Endothelial cell of umbilical vein (primary cell): ENCODE measurements around the gene TRAPPC6A. TPM values are rescaled to one million over a fixed set of nuclear protein-coding genes. Genes with fewer than 3 reads are reported as not detected.

ENCODE experiments used
- BruUV-seq: library from RNA; stranded (reverse); fragments of 400-500 nt; replicated peaks from 2 replicates; lab custom pipeline; 2021; lab: Mats Ljungman, UMichigan
- CTCF ChIA-PET: fragments of 300-600, 350-600 bp; sonication (Branson Sonifier 250); formaldehyde crosslinking; loops from one replicate; lab custom pipeline; 2021; ENCODE audit warnings: antibody characterized with exemption, inconsistent platforms; lab: Charles Lee
- POLR2A ChIA-PET: fragments of 300-600, 350-600 bp; sonication (Branson Sonifier 250); formaldehyde crosslinking; loops from one replicate; lab custom pipeline; 2021; ENCODE audit warnings: antibody characterized with exemption, inconsistent platforms; lab: Charles Lee
- DNase-seq: peaks from one replicate; pipeline ENCODE4 v3.0.0-alpha.2; 2011; ENCODE audit warnings: low read depth, low spot score
- FAIRE-seq: peaks from 2 replicates; lab custom pipeline; 2011; peaks lifted over from hg19 to GRCh38; lab: Jason Lieb, UNC
- H2AFZ ChIP-seq: 2 replicates; pipeline ENCODE4 v1.6.0; 2012; ENCODE audit warnings: low read depth, low read length, control low read depth, inconsistent platforms
- H3K27ac ChIP-seq: 2 replicates; pipeline ENCODE4 v1.5.1; 2011; ENCODE audit warnings: low read depth, mild to moderate bottlenecking, control low read depth, low read length, moderate library complexity; ENCODE audit not compliant: insufficient read depth
- H3K27me3 ChIP-seq, 2 experiments: 2 replicates each; pipeline versions ENCODE4 v1.6.0 to v1.6.1; 2011; ENCODE audit warnings: low read length in 2 of 2, mixed read lengths in 1 of 2; ENCODE audit not compliant: control insufficient read depth in 2 of 2, insufficient read depth in 2 of 2
- H3K36me3 ChIP-seq, 2 experiments: 2 replicates in 1 of 2; 3 replicates in 1 of 2; pipeline ENCODE4 v1.5.1; 2011; ENCODE audit warnings: low read length in 2 of 2, mild to moderate bottlenecking in 1 of 2, moderate library complexity in 1 of 2; ENCODE audit not compliant: control insufficient read depth in 2 of 2, insufficient read depth in 2 of 2; ENCODE audit errors: extremely low read depth in 1 of 2
- H3K4me1 ChIP-seq: 3 replicates; pipeline ENCODE4 v1.5.1; 2011; ENCODE audit warnings: mild to moderate bottlenecking, low read length; ENCODE audit not compliant: control insufficient read depth, insufficient read depth; ENCODE audit errors: extremely low read depth
- H3K4me2 ChIP-seq: 2 replicates; pipeline ENCODE4 v1.6.1; 2011; ENCODE audit warnings: low read length, control low read depth, mixed read lengths; ENCODE audit not compliant: insufficient read depth
- H3K4me3 ChIP-seq, 3 experiments: fragments of 200-600 bp in 1 of 3; sonication (generic), shearing (Covaris generic) in 1 of 3; replicated peaks in 1 of 3; 2 replicates each; pipeline ENCODE4 v1.5.1; 2011 to 2016; ENCODE audit warnings: control low read depth in 3 of 3, low read length in 3 of 3, mild to moderate bottlenecking in 2 of 3, inconsistent platforms in 1 of 3, low read depth in 1 of 3, moderate library complexity in 1 of 3; ENCODE audit not compliant: insufficient read depth in 1 of 3
- H3K79me2 ChIP-seq: 2 replicates; pipeline ENCODE4 v1.6.0; 2012; ENCODE audit warnings: low read length, inconsistent platforms; ENCODE audit not compliant: control insufficient read depth, insufficient read depth
- H3K9ac ChIP-seq: replicated peaks from 2 replicates; pipeline ENCODE3; 2011; ENCODE audit warnings: low read length, control low read depth; ENCODE audit not compliant: insufficient read depth; ENCODE audit errors: extremely low read depth
- H3K9me1 ChIP-seq: replicated peaks from 3 replicates; pipeline ENCODE4 v1.6.0; 2011; ENCODE audit warnings: mild to moderate bottlenecking, low read length; ENCODE audit not compliant: control insufficient read depth, insufficient read depth; ENCODE audit errors: extremely low read depth
- H3K9me3 ChIP-seq: replicated peaks from 2 replicates; pipeline ENCODE4 v1.5.1; 2012; ENCODE audit warnings: low read length, inconsistent platforms; ENCODE audit not compliant: control insufficient read depth, insufficient read depth
- H4K20me1 ChIP-seq: replicated peaks from 2 replicates; pipeline ENCODE3; 2011; ENCODE audit warnings: mild to moderate bottlenecking, low read length; ENCODE audit not compliant: control insufficient read depth, insufficient read depth; ENCODE audit errors: extremely low read depth
- EZH2 ChIP-seq: IDR thresholded peaks from 2 replicates; pipeline ENCODE4 v1.6.1; 2012; ENCODE audit warnings: borderline replicate concordance, low read depth, mild to moderate bottlenecking, moderate library complexity, low read length, inconsistent platforms; ENCODE audit not compliant: severe bottlenecking
- FOS ChIP-seq: IDR thresholded peaks from 2 replicates; pipeline ENCODE4 v1.6.1; 2011; ENCODE audit warnings: mild to moderate bottlenecking, low read length, moderate library complexity, borderline replicate concordance; ENCODE audit not compliant: insufficient read depth
- GATA2 ChIP-seq: IDR thresholded peaks from 2 replicates; pipeline ENCODE4 v1.7.0; 2011; ENCODE audit warnings: low read depth, mild to moderate bottlenecking, moderate library complexity, mixed read lengths, low read length; ENCODE audit not compliant: insufficient read length, insufficient read depth
- JUN ChIP-seq: IDR thresholded peaks from 2 replicates; pipeline ENCODE4 v1.6.1; 2011; ENCODE audit warnings: borderline replicate concordance, low read depth; ENCODE audit not compliant: insufficient read length, insufficient read depth
- POLR2A ChIP-seq: IDR thresholded peaks from 2 replicates; pipeline ENCODE4 v1.6.1; 2012; ENCODE audit warnings: low read depth, mild to moderate bottlenecking, control low read depth, low read length
- POLR2AphosphoS5 ChIP-seq: IDR thresholded peaks from 2 replicates; pipeline ENCODE4 v1.6.1; 2012; ENCODE audit warnings: low read depth, mild to moderate bottlenecking, control low read depth, low read length, moderate library complexity; ENCODE audit not compliant: insufficient read depth
- dilution Hi-C: fragments of 300-500 bp; cut with MboI; formaldehyde crosslinking; loops from one replicate; pipeline ENCODE4 v1.15.0; 2019; ENCODE audit warnings: low sequenced_read_pairs; ENCODE audit not compliant: extremely low pct_ligation_motif_present
- intact Hi-C: fragments of 100-400 bp; cut with micrococcal nuclease; formaldehyde crosslinking; loops from one replicate; pipeline ENCODE4 v1.10.0; 2022
- polyA plus RNA-seq, 4 experiments: library from polyadenylated mRNA; depleted of rRNA in 3 of 4; stranded (reverse) in 3 of 4; unstranded in 1 of 4; fragments of >200 nt; gene quantifications; 2 replicates each; pipeline versions ENCODE4 v1.2.1 to v1.2.3, GENCODE V29; 2011 to 2012; ENCODE audit warnings: missing spikeins in 1 of 4
- total RNA-seq: library from RNA; stranded (reverse); gene quantifications from 2 replicates; pipeline ENCODE4 v1.2.3, GENCODE V29; 2021
- TF ChIP-seq, protein P1 (sequence below), 2 donors: IDR thresholded peaks; 1 replicate in 1 of 2; 2 replicates in 1 of 2; pipeline ENCODE4 v1.5.1; 2011; ENCODE audit warnings: low read length in 2 of 2, mild to moderate bottlenecking in 2 of 2, moderate library complexity in 2 of 2, control low read depth in 1 of 2, inconsistent platforms in 1 of 2, low read depth in 1 of 2; ENCODE audit not compliant: insufficient read depth in 1 of 2; ENCODE audit errors: extremely low read depth in 1 of 2
- TF ChIP-seq, protein P2 (sequence below): IDR thresholded peaks from 2 replicates; pipeline ENCODE4 v1.6.1; 2011; ENCODE audit not compliant: insufficient read depth, insufficient read length

The TRAPPC6A gene
- total and polyA plus RNA-seq, 2 donors (not counting 3 experiments of a cell fraction or from before 2014, with no cell fraction given): 18.1 to 45.4 TPM

DNA sequence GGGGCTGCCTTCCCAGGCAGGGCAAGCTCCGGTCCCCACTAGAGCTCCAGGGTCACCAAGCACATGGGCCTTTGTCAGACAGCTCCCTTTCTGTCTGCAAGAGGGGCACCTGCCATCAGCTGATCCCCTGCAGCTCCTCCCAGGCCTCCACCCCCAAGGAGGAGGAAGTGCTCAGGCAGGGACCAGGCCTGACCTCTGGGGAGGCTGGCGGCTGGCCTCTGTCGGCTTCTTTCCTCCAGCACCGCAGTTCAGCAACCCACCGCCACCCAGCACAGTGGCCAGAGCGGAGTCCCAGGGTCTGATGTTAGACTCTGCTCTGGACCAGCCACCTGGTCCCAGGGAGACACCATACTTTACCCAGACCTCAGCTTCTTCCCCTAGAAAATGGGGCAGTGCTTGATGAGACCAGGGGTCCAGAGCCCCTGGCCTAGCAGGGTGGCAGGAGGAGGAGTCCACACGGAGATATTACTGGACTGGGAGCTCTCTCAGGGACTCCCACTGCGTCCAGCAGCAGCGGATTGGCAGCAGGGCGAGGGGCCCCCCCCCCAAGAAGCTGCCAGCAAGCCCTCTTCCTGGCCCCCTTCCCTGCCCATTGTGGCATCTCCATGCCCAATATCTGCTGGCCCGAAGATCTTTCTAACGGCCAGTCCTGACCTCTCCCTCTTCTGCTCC is 41.4 kb downstream of the TRAPPC6A start:
- Histone ChIP-seq H2AFZ (no peak overlapping the region), H3K27ac (no peak overlapping the region), H3K4me1 (no peaks in the 10 kb centered on the region), H3K9me1 (no peaks in the 10 kb centered on the region), H3K4me3 (no peak overlapping the region), H3K79me2 (peaks cover 2% of the 10 kb centered on the region), H3K27me3 (no peaks in the 10 kb centered on the region), H3K36me3 (no peaks in the 10 kb centered on the region), H3K9ac (no peak overlapping the region), H3K9me3 (no peaks in the 10 kb centered on the region), H3K4me2 (no peak overlapping the region), H4K20me1 (no peaks in the 10 kb centered on the region)
- POLR2A ChIA-PET: no interaction called here
- FAIRE-seq (no peak), DNase-seq (no peak)
- no peak for TF ChIP-seq POLR2A
- TF ChIP-seq, protein P1, sequence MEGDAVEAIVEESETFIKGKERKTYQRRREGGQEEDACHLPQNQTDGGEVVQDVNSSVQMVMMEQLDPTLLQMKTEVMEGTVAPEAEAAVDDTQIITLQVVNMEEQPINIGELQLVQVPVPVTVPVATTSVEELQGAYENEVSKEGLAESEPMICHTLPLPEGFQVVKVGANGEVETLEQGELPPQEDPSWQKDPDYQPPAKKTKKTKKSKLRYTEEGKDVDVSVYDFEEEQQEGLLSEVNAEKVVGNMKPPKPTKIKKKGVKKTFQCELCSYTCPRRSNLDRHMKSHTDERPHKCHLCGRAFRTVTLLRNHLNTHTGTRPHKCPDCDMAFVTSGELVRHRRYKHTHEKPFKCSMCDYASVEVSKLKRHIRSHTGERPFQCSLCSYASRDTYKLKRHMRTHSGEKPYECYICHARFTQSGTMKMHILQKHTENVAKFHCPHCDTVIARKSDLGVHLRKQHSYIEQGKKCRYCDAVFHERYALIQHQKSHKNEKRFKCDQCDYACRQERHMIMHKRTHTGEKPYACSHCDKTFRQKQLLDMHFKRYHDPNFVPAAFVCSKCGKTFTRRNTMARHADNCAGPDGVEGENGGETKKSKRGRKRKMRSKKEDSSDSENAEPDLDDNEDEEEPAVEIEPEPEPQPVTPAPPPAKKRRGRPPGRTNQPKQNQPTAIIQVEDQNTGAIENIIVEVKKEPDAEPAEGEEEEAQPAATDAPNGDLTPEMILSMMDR (IDR thresholded peaks at IDR 0.05; ENCODE audit: extremely low read depth in 1 of 2, insufficient read depth in 1 of 2, low read depth in 1 of 2, low read length in 2 of 2): no peak
- no peak for TF ChIP-seq GATA2
- no peak for TF ChIP-seq EZH2
- TF ChIP-seq, protein P2, sequence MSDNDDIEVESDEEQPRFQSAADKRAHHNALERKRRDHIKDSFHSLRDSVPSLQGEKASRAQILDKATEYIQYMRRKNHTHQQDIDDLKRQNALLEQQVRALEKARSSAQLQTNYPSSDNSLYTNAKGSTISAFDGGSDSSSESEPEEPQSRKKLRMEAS: no peak
- TF ChIP-seq POLR2AphosphoS5: no peak
- TF ChIP-seq FOS: no peak
- TF ChIP-seq JUN: no peak
- dilution Hi-C loops: no loop called here
- intact Hi-C loops: no loop called here
- CTCF ChIA-PET: interaction anchor here (1.1 to 3.4 kb wide), 3 partner anchors 11 to 148 kb away, joined by 3 to 16 read pairs (median 5); no protein-coding TSS in a partner anchor
- no TSS peak for BruUV-seq
